ENCODE results near the gene BDP1. TPM values are rescaled to one million over a fixed set of nuclear protein-coding genes. Genes with fewer than 3 reads are reported as not detected.

The BDP1 gene
- polyA plus RNA-seq, 3 donors, result 2.0 to 6.6 (median 2.7) TPM

- Histone ChIP-seq H3K36me3 (replicated peaks in 1 of 2; ENCODE audit: control insufficient read depth in 1 of 2, insufficient read depth in 2 of 2, low read length in 2 of 2) (peaks cover 0 to 5% of the 10 kb centered on the region in 2 donors), H3K27me3 (ENCODE audit: control insufficient read depth in 2 of 2, insufficient read depth in 2 of 2, low read length in 2 of 2) (no peaks in the 10 kb centered on the region), H2AFZ (ENCODE audit: insufficient read depth, low read depth, low read length, poor library complexity, severe bottlenecking) (no peak overlapping the region), H3K4me1 (ENCODE audit: control insufficient read depth in 1 of 2, insufficient read depth in 2 of 2, low read length in 2 of 2) (peaks cover 14 to 15% of the 10 kb centered on the region in 2 donors), H3K9ac (ENCODE audit: insufficient read depth, low read length, poor library complexity, severe bottlenecking) (no peak overlapping the region), H3K27ac (ENCODE audit: low read depth in 1 of 2, low read length in 2 of 2) (no peak overlapping the region), H3K4me2 (replicated peaks; ENCODE audit: extremely low read depth, low read length, poor library complexity, severe bottlenecking) (no peak overlapping the region), H4K20me1 (ENCODE audit: insufficient read depth, low read length) (no peaks in the 10 kb centered on the region), H3K79me2 (ENCODE audit: insufficient read depth, low read length) (peaks cover 33% of the 10 kb centered on the region), H3K9me3 (replicated peaks in 1 of 2; ENCODE audit: control insufficient read depth in 1 of 2, insufficient read depth in 1 of 2, low read length in 2 of 2) (no peaks in the 10 kb centered on the region), H3K4me3 (replicated peaks in 1 of 3; ENCODE audit: low read depth in 2 of 3, low read length in 3 of 3) (no peak overlapping the region)
- intact Hi-C loops (cut with micrococcal nuclease), result loop anchor here in 1 of 2 donors (10.0 kb wide), 1 partner anchor 135 kb away; the partner anchor contains the start of gene BDP1
- no peaks in the 10 kb centered on the region for H3K27me3 Mint-ChIP-seq (ENCODE audit: low read depth in 3 of 3)
- H3K36me3 Mint-ChIP-seq, result peaks cover 4 to 11% of the 10 kb centered on the region in 2 donors
- no peak overlapping the region for H3K4me3 Mint-ChIP-seq
- no CpG with 5 or more reads among the region's 2 CpGs for WGBS (ENCODE audit: insufficient coverage)
- no peak for DNase-seq
- H3K9me3 Mint-ChIP-seq, result no peaks in the 10 kb centered on the region
- peak overlapping the region in 1 of 7 donors; percentile 50 for H3K27ac Mint-ChIP-seq
- TF ChIP-seq, protein P1, sequence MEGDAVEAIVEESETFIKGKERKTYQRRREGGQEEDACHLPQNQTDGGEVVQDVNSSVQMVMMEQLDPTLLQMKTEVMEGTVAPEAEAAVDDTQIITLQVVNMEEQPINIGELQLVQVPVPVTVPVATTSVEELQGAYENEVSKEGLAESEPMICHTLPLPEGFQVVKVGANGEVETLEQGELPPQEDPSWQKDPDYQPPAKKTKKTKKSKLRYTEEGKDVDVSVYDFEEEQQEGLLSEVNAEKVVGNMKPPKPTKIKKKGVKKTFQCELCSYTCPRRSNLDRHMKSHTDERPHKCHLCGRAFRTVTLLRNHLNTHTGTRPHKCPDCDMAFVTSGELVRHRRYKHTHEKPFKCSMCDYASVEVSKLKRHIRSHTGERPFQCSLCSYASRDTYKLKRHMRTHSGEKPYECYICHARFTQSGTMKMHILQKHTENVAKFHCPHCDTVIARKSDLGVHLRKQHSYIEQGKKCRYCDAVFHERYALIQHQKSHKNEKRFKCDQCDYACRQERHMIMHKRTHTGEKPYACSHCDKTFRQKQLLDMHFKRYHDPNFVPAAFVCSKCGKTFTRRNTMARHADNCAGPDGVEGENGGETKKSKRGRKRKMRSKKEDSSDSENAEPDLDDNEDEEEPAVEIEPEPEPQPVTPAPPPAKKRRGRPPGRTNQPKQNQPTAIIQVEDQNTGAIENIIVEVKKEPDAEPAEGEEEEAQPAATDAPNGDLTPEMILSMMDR (IDR thresholded peaks at IDR 0.05), result no peak
- peaks cover 32% of the 10 kb centered on the region for H3K4me1 Mint-ChIP-seq
These were observed 134.5 kb downstream of the BDP1 start for GRCh38 chr5:71589903-71590302.

GRCh38 chr5:71591100-71591499, 135.6 kb downstream of the BDP1 start:
- H3K9ac ChIP-seq (ENCODE audit: insufficient read depth, low read length, poor library complexity, severe bottlenecking), result no peak overlapping the region
- peak overlapping the region in 1 of 7 donors; percentile 7 for H3K27ac Mint-ChIP-seq

More at GRCh38 chr5:71591100-71591499, 135.6 kb downstream of the BDP1 start:
- Histone ChIP-seq H3K4me2 (replicated peaks; ENCODE audit: extremely low read depth, low read length, poor library complexity, severe bottlenecking) (no peak overlapping the region), H2AFZ (ENCODE audit: insufficient read depth, low read depth, low read length, poor library complexity, severe bottlenecking) (no peak overlapping the region), H3K9me3 (replicated peaks in 1 of 2; ENCODE audit: control insufficient read depth in 1 of 2, insufficient read depth in 1 of 2, low read length in 2 of 2) (no peaks in the 10 kb centered on the region), H3K79me2 (ENCODE audit: insufficient read depth, low read length) (peaks cover 33% of the 10 kb centered on the region), H3K4me1 (ENCODE audit: control insufficient read depth in 1 of 2, insufficient read depth in 2 of 2, low read length in 2 of 2) (peaks cover 14 to 15% of the 10 kb centered on the region in 2 donors), H3K27me3 (ENCODE audit: control insufficient read depth in 2 of 2, insufficient read depth in 2 of 2, low read length in 2 of 2) (no peaks in the 10 kb centered on the region), H3K36me3 (replicated peaks in 1 of 2; ENCODE audit: control insufficient read depth in 1 of 2, insufficient read depth in 2 of 2, low read length in 2 of 2) (peaks cover 2 to 6% of the 10 kb centered on the region in 2 donors), H4K20me1 (ENCODE audit: insufficient read depth, low read length) (no peaks in the 10 kb centered on the region), H3K4me3 (replicated peaks in 1 of 3; ENCODE audit: low read depth in 2 of 3, low read length in 3 of 3) (no peak overlapping the region), H3K27ac (ENCODE audit: low read depth in 1 of 2, low read length in 2 of 2) (no peak overlapping the region)
- no peaks in the 10 kb centered on the region for H3K27me3 Mint-ChIP-seq (ENCODE audit: low read depth in 3 of 3)
- TF ChIP-seq, protein P1 (IDR thresholded peaks at IDR 0.05), result no peak
- no peak for DNase-seq
- H3K9me3 Mint-ChIP-seq, result no peaks in the 10 kb centered on the region
- intact Hi-C loops (cut with micrococcal nuclease), result no loop called here
- H3K36me3 Mint-ChIP-seq, result peaks cover 10 to 21% of the 10 kb centered on the region in 2 donors
- peaks cover 32% of the 10 kb centered on the region for H3K4me1 Mint-ChIP-seq
- no peak overlapping the region for H3K4me3 Mint-ChIP-seq
